ENCODE data around the gene SOX8.
"Not testable (repeated sequence)": the region's sequence is repeated elsewhere in the genome, so short reads cannot be mapped to it uniquely, and the experiment has no call there.

The SOX8 gene

GRCh38 chr16:1013593-1013900 lies 32.0 kb downstream of the SOX8 start:
- DNase-seq: no peak

GRCh38 chr16:1014221-1014620 lies 32.7 kb downstream of the SOX8 start:
- intact Hi-C loops (cut with DNase I): no loop called here
- DNase-seq: no peak

More at GRCh38 chr16:1013593-1013900, 32.0 kb downstream of the SOX8 start:
- intact Hi-C loops (cut with DNase I): no loop called here

GRCh38 chr16:1014771-1015495 lies 33.4 kb downstream of the SOX8 start:
- no peak for DNase-seq
- intact Hi-C loops (cut with DNase I): no loop called here

- no peak for DNase-seq
- intact Hi-C loops (cut with DNase I): loop anchor here (1.0 kb wide), 1 partner anchor 27 kb away; no protein-coding TSS in a partner anchor
These were observed 37.1 kb downstream of the SOX8 start for GRCh38 chr16:1018447-1019198.

GRCh38 chr16:1019231-1020090 lies 37.9 kb downstream of the SOX8 start:
- intact Hi-C loops (cut with DNase I): loop anchor here (1.0 kb wide), 1 partner anchor 28 kb away; no protein-coding TSS in a partner anchor
- DNase-seq: peak; percentile 56 to 97 (median 75)

GRCh38 chr16:1020091-1020399 lies 38.5 kb downstream of the SOX8 start:
- intact Hi-C loops (cut with DNase I): no loop called here
- DNase-seq: no peak

- DNase-seq: no peak
- intact Hi-C loops (cut with DNase I): no loop called here
These were observed 39.0 kb downstream of the SOX8 start for GRCh38 chr16:1020591-1020990.

GRCh38 chr16:1021553-1022160 lies 40.1 kb downstream of the SOX8 start:
- intact Hi-C loops (cut with DNase I): no loop called here
- DNase-seq: no peak

- intact Hi-C loops (cut with DNase I): no loop called here
- DNase-seq: no peak
These were observed 40.9 kb downstream of the SOX8 start for GRCh38 chr16:1022466-1022865.

- intact Hi-C loops (cut with DNase I): no loop called here
- no peak for DNase-seq
These were observed 42.6 kb downstream of the SOX8 start for GRCh38 chr16:1024138-1024537.

- DNase-seq: peak in 2 of 10 donors; percentile 85 to 95
These were observed 43.7 kb downstream of the SOX8 start for GRCh38 chr16:1025183-1025809.

GRCh38 chr16:1026057-1026783 lies 44.6 kb downstream of the SOX8 start:
- peak; percentile 70 to 98 (median 83) for DNase-seq
- intact Hi-C loops (cut with DNase I): no loop called here

More at GRCh38 chr16:1025183-1025809, 43.7 kb downstream of the SOX8 start:
- intact Hi-C loops (cut with DNase I): not testable (repeated sequence)

GRCh38 chr16:1026784-1027500 lies 45.4 kb downstream of the SOX8 start:
- intact Hi-C loops (cut with DNase I): no loop called here
- DNase-seq: peak in 7 of 10 donors; percentile 41 to 93 (median 59)

- intact Hi-C loops (cut with DNase I): no loop called here
- peak in 5 of 10 donors; percentile 60 to 88 (median 64) for DNase-seq
These were observed 45.9 kb downstream of the SOX8 start for GRCh38 chr16:1027501-1027815.

- no peak for DNase-seq
- intact Hi-C loops (cut with DNase I): no loop called here
These were observed 46.5 kb downstream of the SOX8 start for GRCh38 chr16:1028056-1028455.

GRCh38 chr16:1028524-1029258 lies 47.1 kb downstream of the SOX8 start:
- no peak for DNase-seq
- intact Hi-C loops (cut with DNase I): no loop called here

- DNase-seq: no peak
- intact Hi-C loops (cut with DNase I): no loop called here
These were observed 47.6 kb downstream of the SOX8 start for GRCh38 chr16:1029259-1029545.

GRCh38 chr16:1030473-1030901 lies 48.9 kb downstream of the SOX8 start:
- intact Hi-C loops (cut with DNase I): no loop called here
- DNase-seq: no peak

- no peak for DNase-seq
- intact Hi-C loops (cut with DNase I): no loop called here
These were observed 50.1 kb downstream of the SOX8 start for GRCh38 chr16:1031666-1032065.

Measured in posterior cingulate gyrus (tissue), 11 donors.